GM23338 (cell line): ENCODE measurements around the gene KRTAP9-6.

ENCODE experiments used
- CTCF ChIP-seq, 2 experiments: fragments of 200-600 bp in 1 of 2; sonication (generic) in 1 of 2; conservative IDR thresholded peaks; 2 replicates each; pipeline versions ENCODE4 v1.5.1 to v1.6.1; 2016 to 2017; ENCODE audit warnings: antibody characterized with exemption in 2 of 2, low read depth in 2 of 2, mild to moderate bottlenecking in 2 of 2, moderate library complexity in 1 of 2
- EZH2phosphoT487 ChIP-seq: fragments of 200-600 bp; sonication (generic); IDR thresholded peaks from one replicate; pipeline ENCODE4 v1.8.1; 2018; ENCODE audit warnings: antibody characterized with exemption; ENCODE audit not compliant: unreplicated experiment

- TF ChIP-seq CTCF (conservative IDR thresholded peaks at IDR 0.05; ENCODE audit: low read depth in 2 of 2) (no peak), EZH2phosphoT487 (no peak)
Measured at GRCh38 chr17:41223821-41224220, 41.4 kb upstream of the KRTAP9-6 start.
